Tibial artery (tissue), 4 donors: ENCODE measurements around the gene SIM2.

ENCODE experiments used
- DNase-seq, 2 donors: peaks; one replicate each; pipeline ENCODE4 v3.0.0-alpha.2; 2019
- H3K27ac ChIP-seq, 2 donors: fragments of 200-600 bp; sonication (generic) in 1 of 2; 1 replicate in 1 of 2; 2 replicates in 1 of 2; pipeline ENCODE4 v1.5.1; 2018 to 2019; ENCODE audit warnings: mild to moderate bottlenecking in 1 of 2
- H3K27me3 ChIP-seq, 2 donors: fragments of 200-600 bp; sonication (generic) in 1 of 2; one replicate each; pipeline versions ENCODE4 v1.5.1 to v1.6.0; 2016 to 2019
- H3K36me3 ChIP-seq, 3 donors: fragments of 200-600 bp; sonication (generic) in 2 of 3; one replicate each; pipeline ENCODE4 v1.5.1; 2016 to 2019; ENCODE audit warnings: mild to moderate bottlenecking in 2 of 3
- H3K4me1 ChIP-seq, 4 donors: fragments of 200-600 bp; sonication (generic) in 2 of 4; 1 replicate in 3 of 4; 2 replicates in 1 of 4; pipeline ENCODE4 v1.5.1; 2016 to 2019
- H3K4me3 ChIP-seq, 2 donors: fragments of 200-600 bp; sonication (generic) in 1 of 2; 1 replicate in 1 of 2; 2 replicates in 1 of 2; pipeline ENCODE4 v1.5.1; 2018 to 2019; ENCODE audit warnings: mild to moderate bottlenecking in 2 of 2
- H3K9me3 ChIP-seq, 3 donors: fragments of 200-600 bp; sonication (generic) in 1 of 3; one replicate each; pipeline ENCODE4 v1.5.1; 2016 to 2019
- intact Hi-C: fragments of 100-400 bp; cut with DNase I; formaldehyde crosslinking; loops from one replicate; pipeline ENCODE4 v1.15.0; 2023; ENCODE audit warnings: low total_unique reads
- TF ChIP-seq, protein P1 (sequence below), 2 experiments: fragments of 200-600 bp in 1 of 2; fragments of 450-650 bp in 1 of 2; IDR thresholded peaks; one replicate each; pipeline ENCODE4 v1.5.1; 2017 to 2019; ENCODE audit warnings: antibody characterized with exemption in 2 of 2, mild to moderate bottlenecking in 1 of 2, moderate library complexity in 1 of 2

The SIM2 gene

DNA sequence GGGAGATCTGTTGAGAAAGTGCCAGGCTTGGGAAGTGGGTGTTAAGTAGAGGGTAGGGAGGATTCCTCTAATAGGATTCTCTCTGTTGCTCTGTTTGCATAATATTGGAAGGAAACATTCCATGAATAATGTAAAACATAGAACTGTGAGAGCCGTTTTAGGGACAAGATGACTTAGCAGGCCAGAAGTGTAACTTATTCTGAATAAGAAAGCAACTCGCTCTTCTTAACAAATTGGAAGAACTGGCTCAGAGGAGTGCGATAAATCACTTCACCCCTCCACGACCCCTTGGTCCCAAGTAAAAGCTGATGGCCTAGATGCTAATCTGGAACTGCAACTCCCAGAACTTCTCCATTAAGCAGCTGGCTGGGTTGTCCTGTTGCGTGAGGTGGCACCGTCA lies 19.1 kb downstream of the SIM2 start:
- H3K4me1 ChIP-seq = no peaks in the 10 kb centered on the region
- no peak for DNase-seq
- intact Hi-C loops = no loop called here
- peaks cover 0 to 67% of the 10 kb centered on the region in 2 donors for H3K27me3 ChIP-seq
- TF ChIP-seq, protein P1, sequence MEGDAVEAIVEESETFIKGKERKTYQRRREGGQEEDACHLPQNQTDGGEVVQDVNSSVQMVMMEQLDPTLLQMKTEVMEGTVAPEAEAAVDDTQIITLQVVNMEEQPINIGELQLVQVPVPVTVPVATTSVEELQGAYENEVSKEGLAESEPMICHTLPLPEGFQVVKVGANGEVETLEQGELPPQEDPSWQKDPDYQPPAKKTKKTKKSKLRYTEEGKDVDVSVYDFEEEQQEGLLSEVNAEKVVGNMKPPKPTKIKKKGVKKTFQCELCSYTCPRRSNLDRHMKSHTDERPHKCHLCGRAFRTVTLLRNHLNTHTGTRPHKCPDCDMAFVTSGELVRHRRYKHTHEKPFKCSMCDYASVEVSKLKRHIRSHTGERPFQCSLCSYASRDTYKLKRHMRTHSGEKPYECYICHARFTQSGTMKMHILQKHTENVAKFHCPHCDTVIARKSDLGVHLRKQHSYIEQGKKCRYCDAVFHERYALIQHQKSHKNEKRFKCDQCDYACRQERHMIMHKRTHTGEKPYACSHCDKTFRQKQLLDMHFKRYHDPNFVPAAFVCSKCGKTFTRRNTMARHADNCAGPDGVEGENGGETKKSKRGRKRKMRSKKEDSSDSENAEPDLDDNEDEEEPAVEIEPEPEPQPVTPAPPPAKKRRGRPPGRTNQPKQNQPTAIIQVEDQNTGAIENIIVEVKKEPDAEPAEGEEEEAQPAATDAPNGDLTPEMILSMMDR (IDR thresholded peaks at IDR 0.05) = no peak
- no peak overlapping the region for H3K27ac ChIP-seq
- no peaks in the 10 kb centered on the region for H3K9me3 ChIP-seq
- H3K36me3 ChIP-seq = no peaks in the 10 kb centered on the region
- H3K4me3 ChIP-seq = no peak overlapping the region

DNA sequence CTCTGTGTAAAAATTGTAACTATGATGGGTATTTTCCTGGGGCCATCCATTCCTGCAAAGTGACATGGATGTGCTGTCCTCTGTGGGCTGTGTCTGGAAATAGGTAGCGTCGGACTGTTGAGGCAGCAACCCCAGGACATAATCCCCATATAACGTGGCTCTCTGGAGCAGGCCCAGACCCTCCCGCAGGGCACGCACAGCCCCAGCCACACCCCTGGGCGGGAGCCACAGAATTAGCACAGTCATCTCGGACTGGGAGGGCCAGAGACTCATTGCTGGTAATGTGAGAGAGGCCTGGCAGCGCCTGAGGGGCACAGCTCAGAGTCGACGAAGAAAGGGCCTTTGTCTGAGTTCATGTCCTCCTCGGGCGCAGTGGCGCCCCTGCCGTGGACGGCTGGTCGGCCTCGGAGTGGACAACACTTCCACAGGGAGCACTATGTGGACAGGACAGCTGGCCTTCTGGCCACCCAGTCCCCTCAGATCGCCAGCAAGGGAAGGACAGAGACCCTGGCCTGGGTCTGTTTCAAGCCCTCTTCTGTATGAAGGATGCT lies 20.1 kb downstream of the SIM2 start:
- DNase-seq = peak; percentile 16 to 54
- TF ChIP-seq, protein P1 (IDR thresholded peaks at IDR 0.05) = no peak
- H3K36me3 ChIP-seq = no peaks in the 10 kb centered on the region
- no peaks in the 10 kb centered on the region for H3K4me1 ChIP-seq
- H3K27me3 ChIP-seq = peaks cover 0 to 71% of the 10 kb centered on the region in 2 donors
- no peaks in the 10 kb centered on the region for H3K9me3 ChIP-seq
- no peak overlapping the region for H3K27ac ChIP-seq
- intact Hi-C loops = no loop called here
- no peak overlapping the region for H3K4me3 ChIP-seq

DNA sequence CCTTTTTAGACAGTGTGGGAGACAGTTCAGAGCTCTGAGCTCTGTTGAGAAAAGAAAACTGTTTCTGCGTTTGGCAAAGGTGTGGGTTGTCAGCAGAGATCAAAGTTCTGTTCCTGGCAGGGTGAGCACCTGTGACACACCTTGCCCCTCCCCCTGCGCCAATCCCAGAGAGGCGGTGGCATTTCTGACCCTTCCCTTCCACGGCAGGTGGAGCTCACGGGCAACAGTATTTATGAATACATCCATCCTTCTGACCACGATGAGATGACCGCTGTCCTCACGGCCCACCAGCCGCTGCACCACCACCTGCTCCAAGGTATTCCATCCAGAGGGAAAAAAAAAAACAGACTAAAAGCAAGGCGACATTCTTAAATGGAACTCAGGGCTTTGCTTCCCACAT lies 20.7 kb downstream of the SIM2 start:
- H3K4me3 ChIP-seq = no peak overlapping the region
- peak in 1 of 2 donors; percentile 19 for DNase-seq
- H3K27me3 ChIP-seq = peaks cover 0 to 70% of the 10 kb centered on the region in 2 donors

DNA sequence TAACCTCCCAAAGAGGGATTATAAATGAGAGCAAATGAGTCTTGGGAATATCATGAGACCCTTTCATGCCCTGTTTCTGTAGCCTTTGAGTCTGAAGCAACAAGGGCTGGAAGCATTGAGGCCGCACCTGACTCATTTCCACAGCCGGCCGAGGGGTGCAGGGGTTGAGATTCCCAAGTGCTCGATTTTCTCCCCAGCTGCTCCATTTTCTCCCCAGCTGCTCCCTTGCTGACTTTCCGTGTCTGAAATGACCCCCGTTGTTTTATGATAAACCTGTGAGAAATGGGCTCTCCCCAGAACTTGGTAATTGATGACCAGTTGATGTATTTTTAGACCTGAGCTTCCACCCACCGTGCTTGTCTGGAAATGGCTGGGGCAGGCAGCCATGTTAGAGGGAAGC lies 22.9 kb downstream of the SIM2 start:
- Histone ChIP-seq H3K9me3 (no peaks in the 10 kb centered on the region), H3K4me1 (no peaks in the 10 kb centered on the region), H3K4me3 (no peak overlapping the region), H3K36me3 (no peaks in the 10 kb centered on the region), H3K27me3 (peaks cover 0 to 60% of the 10 kb centered on the region in 2 donors), H3K27ac (no peak overlapping the region)
- TF ChIP-seq, protein P1 (IDR thresholded peaks at IDR 0.05) = no peak
- intact Hi-C loops = no loop called here
- peak in 1 of 2 donors; percentile 38 for DNase-seq

More for the DNA sequence above, 20.7 kb downstream of the SIM2 start:
- TF ChIP-seq, protein P1 (IDR thresholded peaks at IDR 0.05) = no peak
- intact Hi-C loops = no loop called here
- no peak overlapping the region for H3K27ac ChIP-seq
- H3K36me3 ChIP-seq = no peaks in the 10 kb centered on the region
- H3K4me1 ChIP-seq = no peaks in the 10 kb centered on the region
- no peaks in the 10 kb centered on the region for H3K9me3 ChIP-seq

DNA sequence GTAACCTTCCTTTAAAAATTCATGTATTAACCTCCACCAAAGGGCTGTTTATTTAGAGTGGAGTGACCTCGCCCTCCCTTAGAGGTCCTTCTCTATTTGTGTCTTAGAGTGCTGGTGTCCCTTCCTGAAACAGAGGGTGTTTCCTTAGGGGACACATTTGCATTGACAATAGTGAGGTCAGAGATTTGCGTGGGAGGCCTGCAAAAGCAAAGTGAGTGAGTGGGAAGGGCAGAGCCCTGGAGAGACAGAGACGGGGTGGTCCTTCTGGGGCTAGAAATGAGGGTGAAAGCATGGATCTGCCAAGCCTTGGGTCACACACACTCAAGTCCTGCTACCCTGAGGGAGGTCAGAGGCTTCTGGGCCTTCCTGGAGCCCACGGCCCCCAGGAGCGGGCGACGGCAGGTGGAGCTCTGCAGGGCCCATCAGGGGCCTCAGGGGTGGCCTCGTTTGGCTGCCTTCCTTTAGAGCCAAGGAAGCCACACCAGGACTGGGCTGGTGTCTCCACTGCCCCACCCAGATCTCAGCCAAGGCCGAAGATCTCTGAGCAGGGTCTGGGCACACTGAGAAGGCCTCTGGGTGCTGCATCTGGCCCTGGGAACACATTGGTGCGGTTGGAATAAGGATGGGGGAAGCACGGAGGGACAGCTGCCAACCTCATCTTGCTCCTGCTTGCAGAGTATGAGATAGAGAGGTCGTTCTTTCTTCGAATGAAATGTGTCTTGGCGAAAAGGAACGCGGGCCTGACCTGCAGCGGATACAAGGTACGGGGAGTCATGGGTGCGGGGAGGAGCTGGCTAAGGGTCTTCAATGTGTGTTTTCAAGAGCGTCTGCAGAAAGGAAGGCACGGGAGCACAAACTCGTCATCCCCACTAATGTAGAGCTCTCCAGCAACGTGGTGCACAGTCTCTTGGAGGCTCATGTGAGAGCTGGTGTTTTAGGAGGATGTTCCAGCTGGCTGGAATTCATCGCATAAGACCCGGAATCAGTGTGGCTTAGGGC lies 23.8 kb downstream of the SIM2 start:
- H3K4me3 ChIP-seq = no peak overlapping the region
- no peak overlapping the region for H3K27ac ChIP-seq
- no peaks in the 10 kb centered on the region for H3K36me3 ChIP-seq
- intact Hi-C loops = no loop called here
- TF ChIP-seq, protein P1 (IDR thresholded peaks at IDR 0.05) = no peak
- H3K4me1 ChIP-seq = no peaks in the 10 kb centered on the region
- no peaks in the 10 kb centered on the region for H3K9me3 ChIP-seq
- peak in 1 of 2 donors; percentile 51 for DNase-seq
- peaks cover 0 to 58% of the 10 kb centered on the region in 2 donors for H3K27me3 ChIP-seq
